Epithelial cell of prostate (primary cell): ENCODE results near the gene ATG16L1.

Source experiments
- DNase-seq: peaks from one replicate; pipeline ENCODE4 v3.0.0-alpha.2; 2011; ENCODE audit warnings: low read depth, low spot score
- H3K27ac ChIP-seq: fragments of 450-650 bp; 2 replicates; pipeline ENCODE4 v1.5.1; 2017; ENCODE audit warnings: mild to moderate bottlenecking

Gene ATG16L1

GRCh38 chr2:233251306-233252116 is at the start of gene ATG16L1:
Gene ATG16L1, plus strand, starts transcription at chr2:233251673. Its CDS starts 155 bp downstream, at chr2:233251828.
- peak within 1 kb of the TSS; percentile 83 for H3K27ac ChIP-seq
- peak; percentile 82 for DNase-seq

GRCh38 chr2:233202531-233202944 is 48.9 kb upstream of the ATG16L1 start:
- DNase-seq, result no peak
- no peak overlapping the region for H3K27ac ChIP-seq

- H3K27ac ChIP-seq, result no peak overlapping the region
- no peak for DNase-seq
Observed at GRCh38 chr2:233203060-233203459, 48.4 kb upstream of the ATG16L1 start.

GRCh38 chr2:233204286-233204936 is 47.1 kb upstream of the ATG16L1 start:
- DNase-seq, result no peak
- H3K27ac ChIP-seq, result no peak overlapping the region

GRCh38 chr2:233208382-233209116 is 42.9 kb upstream of the ATG16L1 start:
- DNase-seq, result no peak
- H3K27ac ChIP-seq, result no peak overlapping the region

GRCh38 chr2:233209117-233209532 is 42.3 kb upstream of the ATG16L1 start:
- DNase-seq, result no peak
- no peak overlapping the region for H3K27ac ChIP-seq

- no peak overlapping the region for H3K27ac ChIP-seq
Observed at GRCh38 chr2:233209533-233210171, 41.8 kb upstream of the ATG16L1 start.

GRCh38 chr2:233210281-233210680 is 41.2 kb upstream of the ATG16L1 start:
- H3K27ac ChIP-seq, result no peak overlapping the region
- DNase-seq, result no peak

More at GRCh38 chr2:233209533-233210171, 41.8 kb upstream of the ATG16L1 start:
- no peak for DNase-seq

GRCh38 chr2:233210843-233211547 is 40.5 kb upstream of the ATG16L1 start:
- peak; percentile 60 for DNase-seq

GRCh38 chr2:233211548-233211895 is 40.0 kb upstream of the ATG16L1 start:
- no peak overlapping the region for H3K27ac ChIP-seq
- no peak for DNase-seq

More at GRCh38 chr2:233210843-233211547, 40.5 kb upstream of the ATG16L1 start:
- H3K27ac ChIP-seq, result no peak overlapping the region

GRCh38 chr2:233213011-233213410 is 38.5 kb upstream of the ATG16L1 start:
- no peak overlapping the region for H3K27ac ChIP-seq
- peak; percentile 10 for DNase-seq

GRCh38 chr2:233213975-233214374 is 37.5 kb upstream of the ATG16L1 start:
- H3K27ac ChIP-seq, result no peak overlapping the region
- no peak for DNase-seq

- H3K27ac ChIP-seq, result no peak overlapping the region
- no peak for DNase-seq
Observed at GRCh38 chr2:233217892-233218377, 33.5 kb upstream of the ATG16L1 start.

- H3K27ac ChIP-seq, result no peak overlapping the region
- DNase-seq, result no peak
Observed at GRCh38 chr2:233218836-233219235, 32.6 kb upstream of the ATG16L1 start.

GRCh38 chr2:233219848-233220247 is 31.6 kb upstream of the ATG16L1 start:
- DNase-seq, result no peak
- no peak overlapping the region for H3K27ac ChIP-seq

GRCh38 chr2:233221378-233222063 is 30.0 kb upstream of the ATG16L1 start:
- no peak overlapping the region for H3K27ac ChIP-seq
- no peak for DNase-seq

- DNase-seq, result no peak
- no peak overlapping the region for H3K27ac ChIP-seq
Observed at GRCh38 chr2:233223059-233223894, 28.2 kb upstream of the ATG16L1 start.
